Measurements from ENCODE around the gene CYP46A1.

GRCh38 chr14:99637624-99638023 is 46.5 kb upstream of the CYP46A1 start:
- TF ChIP-seq POLR2A (IDR thresholded peaks at IDR 0.05; ENCODE audit: low read depth, low read length) (no peak), POLR2AphosphoS5 (IDR thresholded peaks at IDR 0.05; ENCODE audit: low read depth, low read length) (no peak), PAX5 (IDR thresholded peaks at IDR 0.05; ENCODE audit: insufficient read depth, low read length, severe bottlenecking) (no peak), SPI1 (IDR thresholded peaks at IDR 0.05; ENCODE audit: low read depth, low read length) (no peak)
